Middle frontal gyrus (tissue), 1 donor: Measurements from ENCODE around the gene TMEM106C.
"Not testable (repeated sequence)": the region's sequence is repeated elsewhere in the genome, so short reads cannot be mapped to it uniquely, and the experiment has no call there.

Experiments
- DNase-seq: peaks from one replicate; pipeline ENCODE4 v3.0.0-alpha.2; 2015; ENCODE audit warnings: low spot score; ENCODE audit errors: extremely low spot score

Gene TMEM106C

DNA sequence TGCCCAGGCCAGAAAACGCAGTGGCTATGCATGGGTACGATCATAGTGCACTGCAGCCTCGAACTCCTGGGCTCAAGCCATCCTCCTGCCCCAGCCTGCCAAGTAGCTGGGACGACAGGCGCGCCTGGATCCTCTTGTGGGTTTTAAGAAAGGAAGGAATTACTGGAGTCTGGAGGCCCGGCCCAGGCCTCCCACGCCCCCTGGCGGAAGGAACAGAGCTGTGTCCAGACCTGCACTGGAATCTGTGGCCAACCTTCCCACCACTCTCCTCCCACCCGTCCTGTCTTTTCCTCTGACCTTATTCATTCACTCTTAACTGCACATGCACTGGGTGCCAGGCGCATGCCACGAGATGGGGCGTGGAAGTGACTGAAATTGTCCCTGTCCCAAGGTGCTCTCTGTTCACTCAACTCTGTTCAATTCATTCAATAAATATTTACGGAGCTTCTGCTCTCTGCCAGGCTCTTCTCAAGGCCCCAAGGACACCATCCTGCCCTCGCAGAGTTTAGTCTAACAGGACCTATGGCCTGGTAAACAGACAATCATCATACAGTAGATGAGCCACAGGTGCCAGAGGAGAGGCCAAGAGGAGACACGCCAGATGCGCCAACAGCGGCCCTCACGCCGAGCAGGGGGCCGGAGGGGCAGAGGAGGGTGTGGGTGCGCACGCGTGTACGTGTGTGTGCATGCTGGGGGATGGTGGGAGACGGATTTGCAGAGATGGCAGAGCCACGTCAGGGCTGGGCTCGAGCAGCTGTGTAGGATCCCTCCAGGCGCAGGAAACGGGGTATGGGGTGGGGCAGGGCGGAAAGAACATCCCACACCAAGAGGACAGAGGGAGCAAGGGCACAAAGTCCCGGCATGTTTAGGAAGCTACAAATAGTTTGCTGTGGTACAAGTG, 13.7 kb upstream of the TMEM106C start:
- no peak for DNase-seq

DNA sequence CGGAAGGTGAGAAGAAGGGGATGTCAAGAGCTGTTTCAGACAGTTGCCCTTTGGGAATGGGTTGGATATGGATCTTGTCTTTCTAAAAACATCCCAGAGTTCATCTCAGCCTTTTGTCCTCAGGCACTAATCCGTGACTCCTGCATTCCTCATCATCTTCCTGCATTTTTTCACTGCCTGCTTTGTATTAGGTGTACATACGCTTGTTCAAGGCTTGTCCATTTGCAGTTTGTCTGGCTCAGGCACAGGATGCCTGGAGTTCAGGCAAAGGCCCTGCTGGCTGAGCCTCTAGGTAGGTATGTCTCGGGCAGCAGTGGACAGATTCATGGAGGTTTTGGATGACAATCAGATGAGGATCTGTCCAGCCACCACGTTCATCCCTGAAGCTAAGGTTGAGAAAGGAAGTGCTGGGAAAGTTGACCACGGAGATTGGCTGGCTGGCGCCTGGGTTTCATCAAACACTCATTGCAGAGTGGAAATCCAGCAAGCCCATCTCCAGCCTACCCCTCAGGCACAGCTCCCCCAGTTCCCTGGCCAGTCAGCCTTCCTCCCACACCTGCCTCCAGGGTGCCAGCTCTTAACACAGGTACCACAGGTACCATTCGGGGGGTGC, 12.4 kb upstream of the TMEM106C start:
- no peak for DNase-seq

DNA sequence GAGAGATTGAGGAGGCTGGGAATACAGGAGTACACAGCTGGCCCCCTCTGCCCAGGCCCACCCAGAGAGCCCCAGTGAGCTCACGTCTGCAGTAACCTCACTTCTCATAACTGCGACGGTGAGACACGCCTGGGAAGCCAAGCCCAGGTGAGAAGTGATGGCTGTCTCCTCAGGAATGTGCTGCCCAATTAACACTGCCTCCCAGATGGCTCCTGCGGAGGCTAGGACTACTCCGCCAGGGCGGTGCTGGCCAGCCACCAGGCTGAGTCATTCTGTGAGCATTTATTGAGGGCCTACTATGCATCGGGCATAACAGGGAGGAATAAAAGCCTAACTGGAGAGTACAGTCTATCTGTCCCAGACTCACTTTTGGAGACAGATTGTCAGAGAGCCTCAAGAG, 9.3 kb upstream of the TMEM106C start:
- DNase-seq: no peak

DNA sequence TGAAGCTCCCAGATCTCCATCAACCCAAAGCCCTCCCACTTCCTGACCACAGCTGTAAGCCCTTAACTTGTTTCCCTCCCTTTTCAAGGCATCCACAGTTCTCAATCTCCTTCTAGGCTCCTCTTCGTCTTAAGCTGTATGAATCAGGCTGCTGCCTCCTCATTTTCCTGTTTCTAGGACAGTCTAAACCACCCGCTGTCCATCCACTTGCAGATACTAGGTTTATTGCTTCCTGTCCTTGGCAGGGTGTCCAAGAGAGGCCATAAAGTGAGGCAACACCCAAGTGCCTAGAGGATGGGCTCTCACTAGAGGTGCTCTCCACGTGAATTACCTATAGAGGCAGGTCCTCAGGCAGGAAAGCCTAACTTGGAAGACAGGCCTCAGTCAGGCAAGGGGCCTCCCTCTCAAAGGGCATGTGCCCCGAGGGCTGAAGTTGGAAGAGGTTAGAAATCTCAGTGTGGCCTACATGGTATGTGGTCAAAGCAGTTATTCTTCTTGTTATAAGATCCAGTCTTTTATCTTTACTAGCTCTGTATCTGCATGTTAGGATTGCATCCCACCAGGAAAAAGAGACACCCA, 8.8 kb upstream of the TMEM106C start:
- no peak for DNase-seq

DNA sequence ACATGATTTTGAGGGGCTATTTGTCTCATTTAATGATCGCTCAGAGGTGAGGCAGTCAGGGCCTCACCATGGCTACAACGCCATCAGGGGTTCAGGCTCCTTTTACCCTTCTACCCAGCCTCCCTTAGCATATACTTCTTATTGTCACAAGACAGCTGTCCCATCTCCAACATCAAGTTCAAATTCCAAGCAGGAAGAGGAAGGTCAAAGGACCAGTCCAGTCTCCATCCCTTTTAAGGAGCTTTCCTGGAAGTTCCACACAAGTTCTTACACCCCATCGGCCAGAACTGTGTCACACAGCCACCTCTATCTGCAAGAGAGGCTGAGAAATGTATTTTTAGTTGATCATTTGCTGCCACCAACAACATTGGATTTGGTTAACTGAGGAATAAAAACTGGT, 8.3 kb upstream of the TMEM106C start:
- no peak for DNase-seq

DNA sequence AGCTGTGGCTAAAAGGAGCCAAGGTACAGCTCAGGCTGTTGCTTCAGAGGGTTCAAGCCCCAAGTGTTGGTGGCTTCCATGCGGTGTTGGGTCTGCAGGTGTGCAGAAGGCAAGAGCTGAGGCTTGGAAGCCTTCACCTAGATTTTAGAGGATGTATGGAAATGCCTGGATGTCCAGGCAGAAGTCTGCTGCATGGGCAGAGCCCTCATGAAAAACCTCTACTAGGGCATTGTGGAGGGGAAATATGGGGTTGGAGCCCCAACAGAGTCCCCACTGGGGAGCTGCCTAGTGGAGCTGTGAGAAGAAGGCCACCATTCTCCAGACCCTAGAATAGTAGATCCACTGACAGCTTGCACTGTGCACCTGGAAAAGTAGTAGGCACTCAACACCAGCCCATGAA, 5.7 kb upstream of the TMEM106C start:
- not testable (repeated sequence) for DNase-seq

DNA sequence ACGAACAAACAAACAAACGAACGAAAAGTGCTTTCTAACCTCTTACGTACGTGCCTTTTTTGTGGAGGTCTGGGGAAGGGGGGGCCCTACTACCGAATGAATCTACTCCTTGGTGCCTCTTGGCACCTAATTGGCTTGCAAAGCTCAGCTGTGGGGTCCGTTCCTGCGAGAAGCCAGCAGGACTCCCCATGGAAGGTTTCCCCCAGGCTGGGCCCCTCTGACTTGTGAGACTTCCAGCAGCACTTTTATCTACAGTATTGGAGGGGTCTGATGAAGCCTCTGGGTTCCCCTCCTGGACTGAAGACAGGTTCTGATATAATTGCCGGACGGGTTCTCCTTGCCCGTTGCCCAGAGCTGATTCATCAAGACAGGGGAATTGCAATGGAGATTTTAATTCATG, 1.2 kb upstream of the TMEM106C start:
- DNase-seq: no peak

DNA sequence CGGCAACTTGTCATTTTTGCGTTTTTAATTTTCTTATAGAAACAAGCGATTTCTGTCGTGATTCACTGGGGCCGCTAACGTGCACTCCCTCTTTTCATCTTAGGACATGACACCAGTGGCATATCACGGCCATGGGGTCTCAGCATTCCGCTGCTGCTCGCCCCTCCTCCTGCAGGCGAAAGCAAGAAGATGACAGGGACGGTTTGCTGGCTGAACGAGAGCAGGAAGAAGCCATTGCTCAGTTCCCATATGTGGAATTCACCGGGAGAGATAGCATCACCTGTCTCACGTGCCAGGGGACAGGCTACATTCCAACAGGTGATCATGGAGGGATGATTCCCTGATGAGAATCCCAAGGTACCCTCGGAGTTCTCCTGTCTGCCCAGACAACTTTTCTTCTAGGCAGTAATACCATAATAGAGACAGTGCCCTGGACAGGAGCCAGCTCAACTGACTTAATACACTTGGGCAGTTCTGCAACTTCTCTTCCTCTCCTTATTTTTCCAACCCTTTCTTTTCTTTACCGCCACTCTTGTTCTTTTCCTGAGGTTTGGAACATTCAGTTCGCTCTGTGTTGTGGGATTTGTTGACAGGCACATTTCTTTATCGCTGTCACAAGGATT, 821 bp downstream of the TMEM106C start:
- no peak for DNase-seq

DNA sequence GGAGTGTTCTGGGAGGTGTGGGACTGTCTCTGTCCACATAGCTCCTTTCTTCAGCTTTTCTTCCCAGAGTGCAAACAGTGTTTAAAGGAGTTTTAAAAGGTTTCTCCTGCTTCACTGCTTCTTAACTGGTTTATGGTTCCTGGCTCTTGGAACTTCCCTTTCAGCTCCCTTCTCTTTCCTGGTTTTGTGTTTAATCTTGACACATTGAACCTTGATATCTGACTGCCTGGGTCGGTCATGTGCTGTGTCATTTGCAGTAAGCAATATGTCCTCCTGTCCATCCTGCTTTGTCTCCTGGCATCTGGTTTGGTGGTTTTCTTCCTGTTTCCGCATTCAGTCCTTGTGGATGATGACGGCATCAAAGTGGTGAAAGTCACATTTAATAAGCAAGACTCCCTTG, 2.2 kb downstream of the TMEM106C start:
- no peak for DNase-seq

DNA sequence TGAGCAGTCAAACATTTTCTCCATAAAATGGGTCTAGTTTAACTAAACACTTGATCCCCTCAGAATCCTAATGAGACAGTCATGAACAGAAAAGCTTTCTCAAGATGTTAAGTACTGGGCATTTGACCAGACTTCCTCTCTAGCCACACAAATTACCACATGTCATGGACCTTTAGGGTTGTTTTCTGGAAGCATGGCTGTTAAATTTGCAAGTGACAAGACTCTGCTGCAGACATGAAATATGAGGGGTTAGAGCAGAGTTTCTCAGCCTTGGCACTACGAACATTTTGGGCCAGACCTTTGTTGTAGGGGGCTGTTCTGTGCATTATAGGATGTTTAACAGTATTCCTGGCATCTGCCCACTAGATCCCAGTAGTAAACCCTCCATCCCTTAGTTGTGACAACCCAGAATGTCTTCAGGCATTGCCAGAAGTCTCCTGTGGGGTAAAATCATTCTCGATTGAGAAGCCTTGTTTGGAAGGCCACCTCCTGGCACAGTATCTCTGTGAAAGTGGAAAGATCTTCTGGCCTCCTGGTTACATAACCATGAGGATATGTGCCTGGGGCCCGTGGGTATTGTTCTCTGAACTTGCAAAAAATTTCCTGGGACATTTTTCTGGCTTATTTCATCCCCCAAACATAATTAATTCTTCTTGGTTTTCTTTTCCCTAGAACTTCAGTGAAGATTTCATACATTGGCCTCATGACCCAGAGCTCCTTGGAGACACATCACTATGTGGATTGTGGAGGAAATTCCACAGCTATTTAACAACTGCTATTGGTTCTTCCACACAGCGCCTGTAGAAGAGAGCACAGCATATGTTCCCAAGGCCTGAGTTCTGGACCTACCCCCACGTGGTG, 4.3 kb downstream of the TMEM106C start:
- no peak for DNase-seq

DNA sequence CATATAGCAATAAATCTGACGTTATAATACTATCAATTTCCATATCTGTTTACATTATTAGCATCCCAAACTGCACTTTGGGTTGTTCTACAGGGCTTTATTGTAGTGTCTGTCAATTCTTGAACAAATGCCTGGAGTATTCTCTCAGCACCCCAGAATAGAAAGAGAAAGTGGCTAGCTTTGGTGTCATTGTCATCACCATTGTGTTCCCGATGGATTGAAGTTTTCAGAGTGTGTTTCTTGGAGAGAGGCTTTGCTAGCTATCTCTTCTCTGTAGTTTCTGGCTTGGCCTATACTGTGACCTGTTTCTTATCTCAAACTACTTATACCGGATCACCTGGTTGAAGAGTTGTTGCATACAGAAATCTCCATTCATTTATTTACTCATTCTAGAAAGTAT, 6.4 kb downstream of the TMEM106C start:
- DNase-seq: no peak

DNA sequence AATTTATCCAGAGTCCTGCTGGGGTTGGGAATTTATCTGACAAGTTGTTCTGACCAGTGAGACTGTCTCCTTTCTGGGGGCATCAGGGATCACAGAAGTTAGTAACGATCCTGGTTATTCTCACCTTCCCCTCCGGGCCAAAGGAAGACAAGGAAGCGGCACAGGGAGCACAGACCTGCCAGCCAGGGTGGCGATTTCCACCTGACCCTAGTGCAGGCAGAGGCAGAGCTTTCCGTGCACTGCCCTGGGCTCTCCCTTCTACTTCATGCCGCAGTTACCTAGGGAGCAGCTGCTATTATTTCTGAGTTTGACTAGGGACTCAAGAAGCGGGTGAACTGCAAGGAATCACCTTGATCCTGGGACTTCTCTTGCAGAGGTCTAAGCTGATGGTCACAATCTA, 7.4 kb downstream of the TMEM106C start:
- no peak for DNase-seq

DNA sequence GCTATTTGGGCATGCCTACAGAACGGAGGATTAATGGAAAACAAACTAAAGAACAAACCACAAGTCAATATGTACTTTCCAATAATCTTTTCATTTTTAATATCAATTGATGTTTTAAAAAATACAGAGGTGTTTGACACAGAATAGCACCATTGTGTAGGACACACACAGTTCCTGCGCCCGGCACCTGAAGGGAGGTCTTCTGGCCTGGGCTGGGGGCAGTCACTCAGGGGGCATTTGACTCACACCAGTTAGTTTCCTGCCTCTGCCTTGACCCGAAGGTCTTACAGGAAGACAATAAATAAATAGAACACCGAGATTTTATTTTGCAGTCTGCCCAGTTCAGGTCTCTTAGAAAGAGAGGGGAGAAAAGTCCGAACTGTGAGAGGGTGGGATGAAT, 9.5 kb downstream of the TMEM106C start:
- no peak for DNase-seq

DNA sequence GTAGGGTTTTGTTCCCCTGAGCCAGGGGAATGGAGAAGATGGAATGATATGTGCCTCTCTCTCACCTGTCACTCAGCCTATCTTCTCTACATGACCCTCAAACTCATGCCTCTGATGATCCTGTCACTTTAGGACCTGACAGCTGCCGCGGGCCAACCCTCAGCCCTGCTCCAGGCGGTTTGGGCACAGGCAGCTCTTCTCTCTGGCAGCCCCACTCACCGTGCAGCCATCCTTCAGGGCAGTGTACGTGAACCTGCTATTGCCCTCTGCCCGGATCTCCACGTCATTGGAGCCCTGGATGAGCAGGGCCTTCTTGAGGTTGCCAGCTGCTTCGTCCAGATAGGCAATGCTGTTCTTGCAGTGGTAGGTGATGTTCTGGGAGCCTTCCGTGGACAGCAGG, 10.5 kb downstream of the TMEM106C start:
- DNase-seq: no peak

DNA sequence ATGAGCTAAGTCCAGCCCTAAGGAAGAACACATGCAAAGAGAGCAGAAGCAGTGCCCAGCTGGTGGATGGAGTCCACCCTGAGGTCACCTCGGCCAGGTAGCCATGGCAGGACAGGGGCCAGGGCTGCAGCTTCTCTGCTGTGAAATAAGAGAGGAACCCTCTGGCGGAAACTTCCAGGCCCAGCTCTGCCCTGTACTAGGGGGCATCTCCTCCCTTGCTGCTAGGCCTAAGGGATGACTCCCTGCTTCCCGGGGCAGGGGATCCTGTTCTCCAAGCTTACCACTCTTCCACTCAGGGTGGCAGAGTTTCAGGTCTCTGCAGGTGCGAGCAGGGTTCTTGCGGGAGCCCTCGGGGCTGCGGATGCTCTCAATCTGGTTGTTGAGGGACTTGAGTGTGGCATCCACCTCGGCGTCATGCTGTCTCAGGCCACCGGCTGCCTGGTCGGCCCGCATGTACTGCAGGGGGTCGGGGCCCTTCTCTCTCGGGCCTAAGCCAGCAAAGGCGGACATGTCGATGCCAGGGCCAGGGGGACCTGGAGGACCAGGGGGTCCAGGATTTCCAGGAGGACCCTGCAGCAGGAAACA, 11.7 kb downstream of the TMEM106C start:
- no peak for DNase-seq

DNA sequence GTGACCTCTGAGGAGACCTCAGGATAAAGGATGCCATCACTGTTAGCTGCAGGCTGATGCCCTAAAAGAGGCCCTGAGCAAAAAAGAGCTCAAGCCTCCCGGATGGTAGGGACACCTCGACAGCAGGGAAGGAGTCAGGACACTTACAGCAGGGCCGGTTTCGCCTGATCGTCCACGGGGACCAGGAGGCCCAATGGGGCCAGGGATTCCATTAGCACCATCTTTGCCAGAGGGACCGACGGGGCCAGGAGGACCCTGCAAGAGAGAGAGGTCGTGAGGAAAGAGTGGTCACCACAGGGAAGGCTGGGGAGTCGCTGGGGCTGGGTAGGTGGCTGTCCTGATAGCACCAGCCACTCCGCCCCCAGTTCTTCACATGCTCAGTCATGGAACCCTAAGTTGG, 12.4 kb downstream of the TMEM106C start:
- no peak for DNase-seq

DNA sequence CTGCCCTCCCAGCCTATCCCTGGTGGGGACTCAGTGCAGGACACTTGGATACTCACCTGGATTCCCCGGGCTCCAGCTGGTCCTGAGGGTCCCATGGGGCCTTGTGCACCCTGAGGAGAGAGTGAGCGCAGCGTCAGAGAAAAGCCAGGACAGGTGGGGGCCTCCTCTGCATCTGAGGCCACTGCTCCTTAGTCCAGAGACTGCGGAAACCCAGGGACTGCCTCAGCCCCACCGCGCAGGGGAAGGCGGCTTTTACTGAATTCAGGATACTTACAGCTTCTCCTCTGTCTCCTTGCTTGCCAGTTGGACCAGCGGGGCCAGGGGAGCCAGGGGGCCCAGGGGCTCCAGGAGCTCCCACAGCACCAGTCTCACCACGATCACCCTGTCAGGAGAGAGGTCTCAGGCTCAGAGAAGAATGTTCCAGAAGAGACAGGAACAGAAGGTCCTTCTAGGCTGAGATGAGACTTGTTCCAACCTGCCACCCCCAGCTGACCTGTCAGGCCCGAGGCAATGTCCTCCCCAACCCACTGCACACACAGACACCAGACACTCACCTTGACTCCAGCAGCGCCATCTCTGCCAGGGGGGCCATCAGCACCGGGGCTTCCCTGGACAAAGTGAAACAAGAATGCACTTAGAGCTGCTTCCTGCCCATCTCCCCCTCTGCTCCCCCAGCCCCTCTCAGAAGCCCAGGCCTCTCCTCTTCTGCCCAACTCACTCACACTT, 13.8 kb downstream of the TMEM106C start:
- no peak for DNase-seq

DNA sequence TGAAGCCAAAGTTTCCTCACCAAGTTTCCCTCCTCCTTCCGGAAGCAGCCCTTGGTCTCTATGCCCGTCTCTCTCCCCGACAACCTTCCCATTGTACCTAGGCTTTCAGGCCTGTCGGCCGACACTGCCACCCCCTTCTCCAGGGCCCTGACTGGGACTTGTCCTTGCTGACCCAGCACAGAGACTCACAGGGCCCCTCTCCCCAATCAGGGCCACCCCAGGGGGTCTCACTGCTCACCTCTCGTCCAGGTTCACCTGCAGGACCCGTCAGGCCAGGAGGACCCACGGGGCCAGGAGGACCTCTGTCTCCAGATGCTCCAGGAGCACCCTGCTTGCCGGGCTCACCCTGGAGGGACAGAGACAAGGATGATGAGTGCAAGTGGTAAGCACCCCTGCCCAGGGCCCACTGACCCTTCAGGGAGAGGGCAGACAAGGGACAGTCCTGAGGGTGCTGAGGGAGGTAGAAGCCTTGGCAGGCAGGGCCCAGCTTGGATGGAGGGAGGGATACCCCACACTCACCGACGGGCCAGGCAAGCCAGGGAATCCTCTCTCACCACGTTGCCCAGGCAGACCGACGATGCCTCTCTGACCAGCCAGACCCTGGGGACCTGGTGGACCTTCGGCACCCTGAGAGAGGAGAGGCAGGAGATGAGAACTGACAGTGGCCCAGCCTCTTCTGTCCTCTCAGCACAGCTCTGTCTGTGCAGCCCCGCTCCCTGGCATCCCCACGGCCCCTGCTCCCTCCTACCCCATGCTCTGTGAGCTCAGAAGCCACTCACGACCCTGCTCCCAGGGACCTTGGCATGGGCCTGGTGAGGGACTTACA, 14.6 kb downstream of the TMEM106C start:
- DNase-seq: no peak

DNA sequence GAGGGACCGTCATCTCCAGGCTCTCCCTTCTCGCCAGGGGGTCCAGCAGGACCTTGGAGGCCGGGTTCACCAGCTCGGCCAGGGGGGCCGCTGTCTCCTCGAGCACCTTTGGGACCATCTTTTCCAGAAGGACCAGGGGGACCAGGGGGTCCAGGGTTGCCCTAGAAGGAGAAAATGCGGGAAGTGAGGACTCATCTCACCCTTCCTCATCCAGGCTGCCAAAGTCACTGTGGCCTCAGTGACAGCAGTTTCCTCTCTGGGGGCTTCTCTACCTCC, 15.1 kb downstream of the TMEM106C start:
- no peak for DNase-seq

DNA sequence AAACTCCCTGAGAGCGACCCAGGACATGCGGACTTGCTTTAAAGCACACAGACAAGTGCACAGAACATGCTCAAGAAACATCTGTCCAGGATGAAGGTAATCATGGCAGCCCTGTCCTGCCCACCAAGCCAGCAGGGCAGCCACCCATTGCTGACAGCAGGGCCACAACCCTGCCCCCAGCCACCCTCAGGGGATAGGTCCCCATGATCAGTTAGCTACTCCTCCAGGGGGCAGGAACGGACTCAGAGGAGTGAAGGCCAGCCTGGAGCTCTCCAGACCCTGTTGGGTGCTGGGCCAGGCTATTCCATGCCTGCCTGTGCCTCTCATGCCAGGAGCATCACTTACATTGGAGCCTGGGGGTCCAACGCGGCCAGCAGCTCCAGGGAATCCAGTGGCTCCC, 15.8 kb downstream of the TMEM106C start:
- no peak for DNase-seq
